Measurements from ENCODE around the gene NGEF.

Gene NGEF

GRCh38 chr2:232878855-232879617 lies 134.0 kb downstream of the NGEF start:
- Mint-ChIP-seq H3K4me3 (no peak overlapping the region), H3K27ac (no peak overlapping the region), H3K27me3 (peaks cover 3% of the 10 kb centered on the region), H3K4me1 (peaks cover 11% of the 10 kb centered on the region), H3K9me3 (no peaks in the 10 kb centered on the region), H3K36me3 (no peaks in the 10 kb centered on the region)
- ATAC-seq (ENCODE audit: low read depth) (no peak), DNase-seq (ENCODE audit: low spot score in 2 of 2) (no peak)

GRCh38 chr2:232877940-232878511 lies 135.0 kb downstream of the NGEF start:
- H3K36me3 Mint-ChIP-seq = no peaks in the 10 kb centered on the region
- H3K4me3 Mint-ChIP-seq = peak overlapping the region; percentile 72
- no peak for ATAC-seq (ENCODE audit: low read depth)
- no peaks in the 10 kb centered on the region for H3K9me3 Mint-ChIP-seq
- peaks cover 3% of the 10 kb centered on the region for H3K27me3 Mint-ChIP-seq
- no peak for DNase-seq (ENCODE audit: low spot score in 2 of 2)
- H3K4me1 Mint-ChIP-seq = peaks cover 11% of the 10 kb centered on the region
- no peak overlapping the region for H3K27ac Mint-ChIP-seq

- Mint-ChIP-seq H3K36me3 (no peaks in the 10 kb centered on the region), H3K27ac (no peak overlapping the region), H3K9me3 (no peaks in the 10 kb centered on the region), H3K4me3 (peak overlapping the region; percentile 49), H3K4me1 (peaks cover 11% of the 10 kb centered on the region), H3K27me3 (peaks cover 3% of the 10 kb centered on the region)
- no peak for DNase-seq (ENCODE audit: low spot score in 2 of 2)
- ATAC-seq (ENCODE audit: low read depth) = no peak
These were observed 136.0 kb downstream of the NGEF start for GRCh38 chr2:232876978-232877441.

- no peaks in the 10 kb centered on the region for H3K36me3 Mint-ChIP-seq
- peak; percentile 35 to 56 for DNase-seq (ENCODE audit: low spot score in 2 of 2)
- peak; percentile 79 for ATAC-seq (ENCODE audit: low read depth)
- no peaks in the 10 kb centered on the region for H3K9me3 Mint-ChIP-seq
- H3K4me1 Mint-ChIP-seq = peaks cover 11% of the 10 kb centered on the region
- peaks cover 3% of the 10 kb centered on the region for H3K27me3 Mint-ChIP-seq
- peak overlapping the region; percentile 76 for H3K4me3 Mint-ChIP-seq
- H3K27ac Mint-ChIP-seq = no peak overlapping the region
These were observed 136.7 kb downstream of the NGEF start for GRCh38 chr2:232876161-232876977.

GRCh38 chr2:232875256-232876121 lies 137.6 kb downstream of the NGEF start:
- Mint-ChIP-seq H3K4me3 (peak overlapping the region; percentile 76), H3K4me1 (peaks cover 11% of the 10 kb centered on the region), H3K36me3 (no peaks in the 10 kb centered on the region), H3K27ac (no peak overlapping the region), H3K27me3 (peaks cover 3% of the 10 kb centered on the region), H3K9me3 (no peaks in the 10 kb centered on the region)
- ATAC-seq (ENCODE audit: low read depth) = peak; percentile 9
- no peak for DNase-seq (ENCODE audit: low spot score in 2 of 2)

GRCh38 chr2:232874677-232875223 lies 138.3 kb downstream of the NGEF start:
- ATAC-seq (ENCODE audit: low read depth) (no peak), DNase-seq (ENCODE audit: low spot score in 2 of 2) (no peak)
- Mint-ChIP-seq H3K36me3 (no peaks in the 10 kb centered on the region), H3K9me3 (no peaks in the 10 kb centered on the region), H3K27me3 (peaks cover 3% of the 10 kb centered on the region), H3K4me3 (peak overlapping the region; percentile 76), H3K27ac (no peak overlapping the region), H3K4me1 (peaks cover 11% of the 10 kb centered on the region)

- Mint-ChIP-seq H3K36me3 (no peaks in the 10 kb centered on the region), H3K4me1 (peaks cover 11% of the 10 kb centered on the region), H3K27ac (no peak overlapping the region), H3K9me3 (no peaks in the 10 kb centered on the region), H3K4me3 (no peak overlapping the region), H3K27me3 (peaks cover 3% of the 10 kb centered on the region)
- no peak for ATAC-seq (ENCODE audit: low read depth)
- DNase-seq (ENCODE audit: low spot score in 2 of 2) = no peak
These were observed 139.0 kb downstream of the NGEF start for GRCh38 chr2:232873909-232874641.

GRCh38 chr2:232873292-232873908 lies 139.7 kb downstream of the NGEF start:
- no peaks in the 10 kb centered on the region for H3K9me3 Mint-ChIP-seq
- peaks cover 3% of the 10 kb centered on the region for H3K27me3 Mint-ChIP-seq
- H3K4me1 Mint-ChIP-seq = peaks cover 11% of the 10 kb centered on the region
- no peak for ATAC-seq (ENCODE audit: low read depth)
- no peak for DNase-seq (ENCODE audit: low spot score in 2 of 2)
- no peak overlapping the region for H3K4me3 Mint-ChIP-seq
- no peaks in the 10 kb centered on the region for H3K36me3 Mint-ChIP-seq
- no peak overlapping the region for H3K27ac Mint-ChIP-seq

GRCh38 chr2:232872826-232873225 lies 140.2 kb downstream of the NGEF start:
- H3K4me3 Mint-ChIP-seq = no peak overlapping the region
- no peak overlapping the region for H3K27ac Mint-ChIP-seq
- H3K36me3 Mint-ChIP-seq = no peaks in the 10 kb centered on the region
- no peaks in the 10 kb centered on the region for H3K9me3 Mint-ChIP-seq
- H3K27me3 Mint-ChIP-seq = peaks cover 3% of the 10 kb centered on the region
- H3K4me1 Mint-ChIP-seq = peaks cover 11% of the 10 kb centered on the region
- ATAC-seq (ENCODE audit: low read depth) (no peak), DNase-seq (ENCODE audit: low spot score in 2 of 2) (no peak)

- DNase-seq (ENCODE audit: low spot score in 2 of 2) (no peak), ATAC-seq (ENCODE audit: low read depth) (no peak)
- H3K27ac Mint-ChIP-seq = no peak overlapping the region
These were observed 141.0 kb downstream of the NGEF start for GRCh38 chr2:232871835-232872736.

GRCh38 chr2:232871418-232871834 lies 141.6 kb downstream of the NGEF start:
- no peak overlapping the region for H3K4me3 Mint-ChIP-seq
- no peak for ATAC-seq (ENCODE audit: low read depth)
- peaks cover 11% of the 10 kb centered on the region for H3K4me1 Mint-ChIP-seq
- H3K9me3 Mint-ChIP-seq = no peaks in the 10 kb centered on the region
- H3K36me3 Mint-ChIP-seq = no peaks in the 10 kb centered on the region
- no peak for DNase-seq (ENCODE audit: low spot score in 2 of 2)
- peaks cover 3% of the 10 kb centered on the region for H3K27me3 Mint-ChIP-seq
- no peak overlapping the region for H3K27ac Mint-ChIP-seq

More at GRCh38 chr2:232871835-232872736, 141.0 kb downstream of the NGEF start:
- no peak overlapping the region for H3K4me3 Mint-ChIP-seq
- peaks cover 11% of the 10 kb centered on the region for H3K4me1 Mint-ChIP-seq
- no peaks in the 10 kb centered on the region for H3K36me3 Mint-ChIP-seq
- no peaks in the 10 kb centered on the region for H3K9me3 Mint-ChIP-seq
- H3K27me3 Mint-ChIP-seq = peaks cover 3% of the 10 kb centered on the region
